Lung (tissue), 12 donors: ENCODE results near the gene DST. TPM values are rescaled to one million over a fixed set of nuclear protein-coding genes. Genes with fewer than 3 reads are reported as not detected.
A peak's percentile ranks its signal among the peaks of the same experiment; 100 is the strongest.

Experiments used
- ATAC-seq: fragments of 200-7000 bp; cut with Tn5 transposase; one replicate; pipeline ENCODE4 v1.9.1; 2020; ENCODE audit warnings: moderate number of reproducible peaks; ENCODE audit not compliant: insufficient read depth, low FRiP score
- DNase-seq, 3 donors: peaks; one replicate each; pipeline ENCODE4 v3.0.0-alpha.2; 2013 to 2017
- H3K27ac ChIP-seq, 2 donors: one replicate each; pipeline ENCODE4 v1.5.1; 2013; ENCODE audit warnings: mild to moderate bottlenecking in 2 of 2, moderate library complexity in 2 of 2, control low read depth in 1 of 2, inconsistent platforms in 1 of 2, low read depth in 1 of 2, low read length in 1 of 2
- H3K27me3 ChIP-seq, 3 donors: one replicate each; pipeline ENCODE4 v1.5.1; 2013; ENCODE audit warnings: low read length in 2 of 3; ENCODE audit not compliant: control insufficient read depth in 3 of 3, insufficient read depth in 3 of 3
- H3K36me3 ChIP-seq, 4 donors: one replicate each; pipeline ENCODE4 v1.5.1; 2013; ENCODE audit warnings: low read length in 4 of 4, mild to moderate bottlenecking in 1 of 4, moderate library complexity in 1 of 4; ENCODE audit not compliant: control insufficient read depth in 4 of 4, insufficient read depth in 4 of 4
- H3K4me1 ChIP-seq, 5 donors: one replicate each; pipeline ENCODE4 v1.5.1; 2013; ENCODE audit warnings: low read length in 5 of 5, mild to moderate bottlenecking in 2 of 5, moderate library complexity in 1 of 5; ENCODE audit not compliant: control insufficient read depth in 5 of 5, insufficient read depth in 5 of 5
- H3K4me3 ChIP-seq: one replicate; pipeline ENCODE4 v1.5.1; 2013; ENCODE audit warnings: mild to moderate bottlenecking, control low read depth, moderate library complexity
- H3K9ac ChIP-seq, 2 donors: one replicate each; pipeline ENCODE4 v1.5.1; 2013; ENCODE audit warnings: low read length in 2 of 2, control low read depth in 1 of 2; ENCODE audit not compliant: insufficient read depth in 1 of 2
- H3K9me3 ChIP-seq, 4 donors: one replicate each; pipeline ENCODE4 v1.5.1; 2013; ENCODE audit warnings: low read length in 3 of 4, mild to moderate bottlenecking in 1 of 4, moderate library complexity in 1 of 4; ENCODE audit not compliant: control insufficient read depth in 4 of 4, insufficient read depth in 3 of 4
- CTCF ChIP-seq: IDR thresholded peaks from 2 replicates; pipeline ENCODE4 v1.5.1; 2012; ENCODE audit warnings: mild to moderate bottlenecking; ENCODE audit errors: control extremely low read depth, extremely low read depth
- WGBS, 2 donors: extraction: QIAGEN DNeasy Blood & Tissue Kit; methylation state at CpG; one replicate each; pipeline ENCODE4 v1.1.7; 2013; 5-methylcytosine and 5-hydroxymethylcytosine counted together
- polyA plus RNA-seq, 2 donors: library from polyadenylated mRNA; stranded (reverse); fragments of 200-250 nt; gene quantifications; one replicate each; pipeline ENCODE4 v1.2.1, GENCODE V29; 2013
- total RNA-seq, 2 donors: library from RNA; depleted of rRNA in 1 of 2; stranded (reverse); fragments of >200 nt in 1 of 2; gene quantifications; one replicate each; pipeline ENCODE4 v1.2.1, GENCODE V29; 2014 to 2021
- donor health status: control.
- donor health status: control.
- donor health status: Bipolar disorder and iron deficiency.
- donor health status: healthy.
- donor health status: DM: yes; HTN: yes; CAD: no.

DST gene
- total and polyA plus RNA-seq, 4 donors = 40.7 to 835 (median 201) TPM

GRCh38 chr6:56456785-56457184 is 185.9 kb downstream of the DST start:
- no peaks in the 10 kb centered on the region for H3K4me1 ChIP-seq
- H3K36me3 ChIP-seq = peaks cover 11 to 55% (median 28%) of the 10 kb centered on the region in 4 donors
- TF ChIP-seq CTCF = no peak
- H3K4me3 ChIP-seq = no peak overlapping the region
- no peak overlapping the region for H3K27ac ChIP-seq
- ATAC-seq (no peak), DNase-seq (no peak)
- H3K9me3 ChIP-seq = no peaks in the 10 kb centered on the region
- WGBS, 2 donors = 71% methylated on average over 2 of the region's 2 CpGs
- no peaks in the 10 kb centered on the region for H3K27me3 ChIP-seq
- no peak overlapping the region for H3K9ac ChIP-seq

GRCh38 chr6:56450882-56451739 is 191.6 kb downstream of the DST start:
- Histone ChIP-seq H3K27me3 (no peaks in the 10 kb centered on the region), H3K9me3 (no peaks in the 10 kb centered on the region), H3K36me3 (peaks cover 0 to 12% (median under 1%) of the 10 kb centered on the region in 4 donors), H3K9ac (no peak overlapping the region), H3K4me1 (peaks cover 0 to 31% (median 14%) of the 10 kb centered on the region in 5 donors), H3K4me3 (no peak overlapping the region), H3K27ac (peak overlapping the region in 1 of 2 donors; percentile 88)
- 54 to 74% methylated on average over 2 of the region's 2 CpGs for WGBS, 2 donors
- ATAC-seq (peak; percentile 32), DNase-seq (peak; percentile 90 to 94 (median 94))
- TF ChIP-seq CTCF = no peak

DNA sequence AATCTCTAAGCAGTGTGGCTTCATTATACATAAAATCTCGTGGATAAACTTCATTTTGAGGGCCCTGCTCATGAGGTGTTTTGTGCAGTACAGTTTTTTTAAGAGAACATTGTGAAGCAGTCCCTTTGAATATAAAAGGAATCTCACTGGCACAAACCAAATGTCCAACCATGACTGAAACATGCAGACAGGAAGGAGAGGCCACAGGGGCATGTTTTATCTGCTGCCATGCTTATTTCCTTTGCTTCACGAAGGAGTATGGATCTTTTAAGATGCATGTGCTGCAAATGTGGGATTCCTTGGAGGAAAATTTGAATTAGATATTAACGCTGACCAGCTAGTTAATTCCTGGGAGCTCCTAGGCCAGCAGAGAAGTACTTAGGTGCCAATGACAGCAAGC is 192.3 kb downstream of the DST start:
- Histone ChIP-seq H3K27ac (peak overlapping the region in 1 of 2 donors; percentile 36), H3K4me3 (no peak overlapping the region), H3K4me1 (peaks cover 0 to 36% (median 14%) of the 10 kb centered on the region in 5 donors), H3K27me3 (no peaks in the 10 kb centered on the region), H3K9me3 (no peaks in the 10 kb centered on the region), H3K36me3 (peaks cover 0 to 6% (median 0%) of the 10 kb centered on the region in 4 donors), H3K9ac (no peak overlapping the region)
- 65 to 67% methylated on average over 3 of the region's 3 CpGs for WGBS, 2 donors
- no peak for TF ChIP-seq CTCF
- no peak for ATAC-seq
- DNase-seq = peak in 1 of 3 donors; percentile 35
